Measurements from ENCODE around the gene PTPRN2.

GRCh38 chr7:158176561-158177173, 411.0 kb downstream of the PTPRN2 start:
- TF ChIP-seq SMARCC2 (IDR thresholded peaks at IDR 0.05; ENCODE audit: low read depth) (no peak), CTCF (IDR thresholded peaks at IDR 0.05 in 2 of 3, conservative IDR thresholded peaks at IDR 0.05 in 1 of 3; ENCODE audit: insufficient read depth in 2 of 3, low read depth in 1 of 3, low read length in 3 of 3) (no peak), SP2 (IDR thresholded peaks at IDR 0.05; ENCODE audit: extremely low read depth, low read depth, low read length, poor library complexity, severe bottlenecking) (no peak), USF2 (CRISPR knock-in tag; IDR thresholded peaks at IDR 0.05) (no peak), SPI1 (IDR thresholded peaks at IDR 0.05; ENCODE audit: borderline replicate concordance, low read depth, low read length) (no peak), CC2D1A (IDR thresholded peaks at IDR 0.05) (no peak), BRD4 (IDR thresholded peaks at IDR 0.05) (no peak), ARHGAP35 (IDR thresholded peaks at IDR 0.05; ENCODE audit: partially characterized antibody) (no peak), MXI1 (IDR thresholded peaks at IDR 0.05; ENCODE audit: low read depth, low read length) (no peak)
- TF ChIP-seq, protein P1, sequence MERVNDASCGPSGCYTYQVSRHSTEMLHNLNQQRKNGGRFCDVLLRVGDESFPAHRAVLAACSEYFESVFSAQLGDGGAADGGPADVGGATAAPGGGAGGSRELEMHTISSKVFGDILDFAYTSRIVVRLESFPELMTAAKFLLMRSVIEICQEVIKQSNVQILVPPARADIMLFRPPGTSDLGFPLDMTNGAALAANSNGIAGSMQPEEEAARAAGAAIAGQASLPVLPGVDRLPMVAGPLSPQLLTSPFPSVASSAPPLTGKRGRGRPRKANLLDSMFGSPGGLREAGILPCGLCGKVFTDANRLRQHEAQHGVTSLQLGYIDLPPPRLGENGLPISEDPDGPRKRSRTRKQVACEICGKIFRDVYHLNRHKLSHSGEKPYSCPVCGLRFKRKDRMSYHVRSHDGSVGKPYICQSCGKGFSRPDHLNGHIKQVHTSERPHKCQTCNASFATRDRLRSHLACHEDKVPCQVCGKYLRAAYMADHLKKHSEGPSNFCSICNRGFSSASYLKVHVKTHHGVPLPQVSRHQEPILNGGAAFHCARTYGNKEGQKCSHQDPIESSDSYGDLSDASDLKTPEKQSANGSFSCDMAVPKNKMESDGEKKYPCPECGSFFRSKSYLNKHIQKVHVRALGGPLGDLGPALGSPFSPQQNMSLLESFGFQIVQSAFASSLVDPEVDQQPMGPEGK (CRISPR knock-in tag; IDR thresholded peaks at IDR 0.05; ENCODE audit: borderline replicate concordance) = no peak
- TF ChIP-seq, protein P2, sequence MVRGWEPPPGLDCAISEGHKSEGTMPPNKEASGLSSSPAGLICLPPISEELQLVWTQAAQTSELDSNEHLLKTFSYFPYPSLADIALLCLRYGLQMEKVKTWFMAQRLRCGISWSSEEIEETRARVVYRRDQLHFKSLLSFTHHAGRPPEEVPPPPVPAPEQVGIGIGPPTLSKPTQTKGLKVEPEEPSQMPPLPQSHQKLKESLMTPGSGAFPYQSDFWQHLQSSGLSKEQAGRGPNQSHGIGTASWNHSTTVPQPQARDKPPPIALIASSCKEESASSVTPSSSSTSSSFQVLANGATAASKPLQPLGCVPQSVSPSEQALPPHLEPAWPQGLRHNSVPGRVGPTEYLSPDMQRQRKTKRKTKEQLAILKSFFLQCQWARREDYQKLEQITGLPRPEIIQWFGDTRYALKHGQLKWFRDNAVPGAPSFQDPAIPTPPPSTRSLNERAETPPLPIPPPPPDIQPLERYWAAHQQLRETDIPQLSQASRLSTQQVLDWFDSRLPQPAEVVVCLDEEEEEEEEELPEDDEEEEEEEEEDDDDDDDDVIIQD (CRISPR knock-in tag; IDR thresholded peaks at IDR 0.05) = no peak
- TF ChIP-seq, protein P3, sequence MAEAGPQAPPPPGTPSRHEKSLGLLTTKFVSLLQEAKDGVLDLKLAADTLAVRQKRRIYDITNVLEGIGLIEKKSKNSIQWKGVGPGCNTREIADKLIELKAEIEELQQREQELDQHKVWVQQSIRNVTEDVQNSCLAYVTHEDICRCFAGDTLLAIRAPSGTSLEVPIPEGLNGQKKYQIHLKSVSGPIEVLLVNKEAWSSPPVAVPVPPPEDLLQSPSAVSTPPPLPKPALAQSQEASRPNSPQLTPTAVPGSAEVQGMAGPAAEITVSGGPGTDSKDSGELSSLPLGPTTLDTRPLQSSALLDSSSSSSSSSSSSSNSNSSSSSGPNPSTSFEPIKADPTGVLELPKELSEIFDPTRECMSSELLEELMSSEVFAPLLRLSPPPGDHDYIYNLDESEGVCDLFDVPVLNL (CRISPR knock-in tag; IDR thresholded peaks at IDR 0.05; ENCODE audit: low read depth) = no peak
